B cell (primary cell): ENCODE data around the gene EEF1AKMT4. TPM values are rescaled to one million over a fixed set of nuclear protein-coding genes. Genes with fewer than 3 reads are reported as not detected.

ENCODE experiments used
- ATAC-seq: fragments of 200-7000 bp; cut with Tn5 transposase; one replicate; pipeline ENCODE4 v1.10.0; 2021; ENCODE audit warnings: low read depth, mild to moderate bottlenecking, moderate number of reproducible peaks, moderate library complexity
- CTCF ChIA-PET: fragments of 350-600 bp; sonication (Branson Sonifier 250); formaldehyde crosslinking; loops from one replicate; lab custom pipeline; 2021; ENCODE audit warnings: antibody characterized with exemption, inconsistent platforms; lab: Charles Lee
- POLR2A ChIA-PET: fragments of 350-600 bp; sonication (Branson Sonifier 250); formaldehyde crosslinking; loops from one replicate; lab custom pipeline; 2021; ENCODE audit warnings: antibody characterized with exemption; lab: Charles Lee
- DNase-seq: peaks from one replicate; pipeline ENCODE4 v3.0.0; 2013
- H2AFZ ChIP-seq: 2 replicates; pipeline ENCODE4 v1.6.1; 2012; ENCODE audit warnings: mild to moderate bottlenecking, low read depth, low read length; ENCODE audit not compliant: insufficient read depth, poor library complexity, severe bottlenecking
- H3K27ac ChIP-seq, 2 donors: 1 replicate in 1 of 2; 2 replicates in 1 of 2; pipeline ENCODE4 v1.5.1; 2012 to 2013; ENCODE audit warnings: low read length in 2 of 2, mild to moderate bottlenecking in 2 of 2, moderate library complexity in 1 of 2
- H3K27me3 ChIP-seq, 4 experiments: fragments of 200-600 bp in 1 of 4; sonication (generic) in 1 of 4; replicated peaks in 1 of 4; 1 replicate in 2 of 4; 2 replicates in 2 of 4; pipeline versions ENCODE4 v1.6.1 to v1.7.0; 2013 to 2016; ENCODE audit warnings: low read length in 3 of 4, mild to moderate bottlenecking in 2 of 4, mixed read lengths in 1 of 4, moderate library complexity in 1 of 4; ENCODE audit not compliant: insufficient read depth in 4 of 4, control insufficient read depth in 3 of 4; ENCODE audit errors: control extremely low read depth in 1 of 4
- H3K36me3 ChIP-seq, 2 experiments: replicated peaks in 1 of 2; 1 replicate in 1 of 2; 2 replicates in 1 of 2; pipeline versions ENCODE4 v1.6.1 to v1.7.1; 2013; ENCODE audit warnings: low read length in 1 of 2; ENCODE audit not compliant: insufficient read depth in 2 of 2, control insufficient read depth in 1 of 2; ENCODE audit errors: control extremely low read depth in 1 of 2, extremely low read depth in 1 of 2
- H3K4me1 ChIP-seq, 2 donors: fragments of 200-600 bp in 1 of 2; sonication (generic) in 1 of 2; 1 replicate in 1 of 2; 2 replicates in 1 of 2; pipeline versions ENCODE4 v1.5.1 to v1.6.1; 2013 to 2017; ENCODE audit warnings: low read length in 2 of 2; ENCODE audit not compliant: control insufficient read depth in 2 of 2, insufficient read depth in 2 of 2
- H3K4me2 ChIP-seq: replicated peaks from 2 replicates; pipeline ENCODE3; 2012; ENCODE audit warnings: mild to moderate bottlenecking, low read depth, low read length; ENCODE audit not compliant: poor library complexity, severe bottlenecking
- H3K4me3 ChIP-seq, 5 experiments: fragments of 200-600 bp in 1 of 5; sonication (generic) in 1 of 5; 1 replicate in 3 of 5; 2 replicates in 2 of 5; pipeline versions ENCODE4 v1.5.1 to v1.7.0; 2011 to 2016; ENCODE audit warnings: low read length in 4 of 5, mild to moderate bottlenecking in 4 of 5, low read depth in 2 of 5, control low read depth in 1 of 5, moderate library complexity in 1 of 5; ENCODE audit not compliant: insufficient read depth in 1 of 5; ENCODE audit errors: control extremely low read depth in 1 of 5, extremely low read depth in 1 of 5
- H3K79me2 ChIP-seq: fragments of 200-600 bp; sonication (generic); one replicate; pipeline ENCODE4 v1.6.0; 2016; ENCODE audit warnings: low read length; ENCODE audit not compliant: control insufficient read depth, insufficient read depth
- H3K9ac ChIP-seq: fragments of 200-600 bp; sonication (generic); 2 replicates; pipeline ENCODE4 v1.6.1; 2017; ENCODE audit warnings: mild to moderate bottlenecking, low read length, moderate library complexity
- H3K9me3 ChIP-seq, 3 donors: one replicate each; pipeline versions ENCODE4 v1.6.1 to v1.7.1; 2013; ENCODE audit warnings: low read length in 2 of 3; ENCODE audit not compliant: control insufficient read depth in 2 of 3, insufficient read depth in 1 of 3; ENCODE audit errors: control extremely low read depth in 1 of 3
- H4K20me1 ChIP-seq: 2 replicates; pipeline ENCODE4 v1.6.0; 2012; ENCODE audit warnings: mild to moderate bottlenecking, low read length; ENCODE audit not compliant: insufficient read depth, control insufficient read depth, poor library complexity, severe bottlenecking
- H3K27ac Mint-ChIP-seq: one replicate; pipeline ENCODE4 v1.8.0; 2021; ENCODE audit warnings: mixed read lengths
- H3K27me3 Mint-ChIP-seq: one replicate; pipeline ENCODE4 v1.8.0; 2021; ENCODE audit warnings: mixed read lengths
- H3K4me1 Mint-ChIP-seq: one replicate; pipeline ENCODE4 v1.8.0; 2021; ENCODE audit warnings: mixed read lengths
- H3K4me3 Mint-ChIP-seq: one replicate; pipeline ENCODE4 v1.8.0; 2021; ENCODE audit warnings: mixed read lengths
- H3K9me3 Mint-ChIP-seq: one replicate; pipeline ENCODE4 v1.8.0; 2022; ENCODE audit warnings: mixed read lengths; ENCODE audit not compliant: insufficient read depth
- EZH2 ChIP-seq: IDR thresholded peaks from 2 replicates; pipeline ENCODE4 v1.6.1; 2012; ENCODE audit warnings: borderline replicate concordance, low read depth, mild to moderate bottlenecking, moderate library complexity, low read length; ENCODE audit not compliant: insufficient read depth, poor library complexity, severe bottlenecking
- WGBS: methylation state at CpG from one replicate; pipeline ENCODE4 v1.1.5; 2013; ENCODE audit warnings: missing lambda C conversion rate; ENCODE audit not compliant: insufficient coverage; 5-methylcytosine and 5-hydroxymethylcytosine counted together
- intact Hi-C: fragments of 100-400 bp; cut with micrococcal nuclease; formaldehyde crosslinking; loops from one replicate; pipeline ENCODE4 v1.10.0; 2022
- polyA plus RNA-seq: library from polyadenylated mRNA; depleted of rRNA; stranded (reverse); fragments of >200 nt; gene quantifications from 2 replicates; pipeline ENCODE4 v1.2.3, GENCODE V29; 2012
- total RNA-seq, 2 donors: library from RNA; stranded (reverse); fragments of 120-200 nt in 1 of 2; gene quantifications; 1 replicate in 1 of 2; 2 replicates in 1 of 2; pipeline versions ENCODE4 v1.2.3 to v1.2.4, GENCODE V29; 2013 to 2022
- TF ChIP-seq, protein P1 (sequence below): fragments of 200-600 bp; IDR thresholded peaks from one replicate; pipeline ENCODE4 v1.8.0; 2022; ENCODE audit warnings: antibody characterized with exemption, mild to moderate bottlenecking

EEF1AKMT4 gene
- total and polyA plus RNA-seq, 2 donors (not counting 1 experiment from before 2014, with no cell fraction given): 1.5 to 2.5 TPM

DNA sequence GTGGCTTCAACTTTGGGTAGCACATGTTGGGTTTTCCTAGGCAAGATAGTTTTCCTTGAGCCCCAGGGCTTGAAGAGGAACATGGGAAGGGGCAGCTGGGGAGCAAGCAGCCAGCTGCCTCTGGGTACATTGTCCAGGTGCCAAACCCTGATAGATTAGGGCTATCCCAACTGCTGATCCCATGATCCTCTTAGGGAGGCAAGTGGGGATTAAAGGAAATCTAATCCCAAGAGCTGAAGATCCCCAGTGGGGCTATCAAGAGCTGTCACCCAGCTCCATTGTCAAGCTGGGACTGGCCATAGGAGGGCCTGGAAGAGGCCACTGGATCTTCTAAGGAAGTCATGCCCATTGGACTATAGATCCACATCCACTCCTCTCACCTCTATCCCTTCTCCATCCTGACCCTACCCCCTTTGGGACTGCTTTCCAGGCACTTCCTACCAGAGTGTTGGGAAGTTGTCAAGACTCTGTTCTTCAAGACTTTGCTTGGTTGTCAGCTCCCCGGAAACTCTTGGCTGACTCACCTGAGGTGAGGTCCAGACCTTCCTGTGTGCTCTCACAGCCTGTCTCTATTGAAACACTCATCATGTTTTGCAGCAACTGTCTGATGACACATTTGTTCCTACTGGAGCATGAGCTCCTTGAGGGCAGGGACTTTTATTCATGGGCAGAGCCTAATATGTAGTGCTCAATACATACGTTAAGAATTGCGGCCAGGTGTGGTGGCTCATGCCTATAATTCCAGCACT lies 6.0 kb downstream of the EEF1AKMT4 start:
- no peak overlapping the region for H2AFZ ChIP-seq
- peaks cover 0 to 18% (median 6%) of the 10 kb centered on the region in 4 experiments for H3K27me3 ChIP-seq
- H3K9me3 ChIP-seq: peaks cover 0 to 4% (median 0%) of the 10 kb centered on the region in 3 donors
- POLR2A ChIA-PET: interaction anchor here (0.9 kb wide), 2 partner anchors 12 to 90 kb away, joined by 4 read pairs; no protein-coding TSS in a partner anchor
- 100% methylated on average over 3 of the region's 3 CpGs for WGBS
- CTCF ChIA-PET: interaction anchor here (1.0 to 1.4 kb wide), 5 partner anchors 16 to 371 kb away, joined by 3 to 5 read pairs (median 4); partner anchors contain the start of gene PARL
- no peak overlapping the region for H3K4me3 ChIP-seq
- no peak overlapping the region for H3K9ac ChIP-seq
- peaks cover 5% of the 10 kb centered on the region in 2 donors for H3K4me1 ChIP-seq
- Mint-ChIP-seq H3K27ac (no peak overlapping the region), H3K27me3 (peaks cover 20% of the 10 kb centered on the region), H3K9me3 (no peaks in the 10 kb centered on the region), H3K4me3 (no peak overlapping the region), H3K4me1 (peaks cover 9% of the 10 kb centered on the region)
- H3K79me2 ChIP-seq: no peaks in the 10 kb centered on the region
- ATAC-seq (no peak), DNase-seq (no peak)
- H4K20me1 ChIP-seq: peaks cover 5% of the 10 kb centered on the region
- H3K4me2 ChIP-seq: no peak overlapping the region
- no peaks in the 10 kb centered on the region for H3K36me3 ChIP-seq
- no peak overlapping the region for H3K27ac ChIP-seq
- intact Hi-C loops: no loop called here
- no peak for TF ChIP-seq EZH2
- TF ChIP-seq, protein P1, sequence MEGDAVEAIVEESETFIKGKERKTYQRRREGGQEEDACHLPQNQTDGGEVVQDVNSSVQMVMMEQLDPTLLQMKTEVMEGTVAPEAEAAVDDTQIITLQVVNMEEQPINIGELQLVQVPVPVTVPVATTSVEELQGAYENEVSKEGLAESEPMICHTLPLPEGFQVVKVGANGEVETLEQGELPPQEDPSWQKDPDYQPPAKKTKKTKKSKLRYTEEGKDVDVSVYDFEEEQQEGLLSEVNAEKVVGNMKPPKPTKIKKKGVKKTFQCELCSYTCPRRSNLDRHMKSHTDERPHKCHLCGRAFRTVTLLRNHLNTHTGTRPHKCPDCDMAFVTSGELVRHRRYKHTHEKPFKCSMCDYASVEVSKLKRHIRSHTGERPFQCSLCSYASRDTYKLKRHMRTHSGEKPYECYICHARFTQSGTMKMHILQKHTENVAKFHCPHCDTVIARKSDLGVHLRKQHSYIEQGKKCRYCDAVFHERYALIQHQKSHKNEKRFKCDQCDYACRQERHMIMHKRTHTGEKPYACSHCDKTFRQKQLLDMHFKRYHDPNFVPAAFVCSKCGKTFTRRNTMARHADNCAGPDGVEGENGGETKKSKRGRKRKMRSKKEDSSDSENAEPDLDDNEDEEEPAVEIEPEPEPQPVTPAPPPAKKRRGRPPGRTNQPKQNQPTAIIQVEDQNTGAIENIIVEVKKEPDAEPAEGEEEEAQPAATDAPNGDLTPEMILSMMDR: no peak
